RWPE2 (cell line): ENCODE measurements around the gene ALG5.

ENCODE experiments used
- ATAC-seq: fragments of 200-7000 bp; cut with Tn5 transposase; 3 replicates; pipeline ENCODE4 v1.9.1; 2021; ENCODE audit warnings: low read depth
- DNase-seq: peaks from one replicate; pipeline ENCODE4 v3.0.0-alpha.2; 2020; ENCODE audit warnings: low spot score
- H3K27ac ChIP-seq: fragments of 450-650 bp; 2 replicates; pipeline ENCODE4 v1.5.1; 2017; ENCODE audit warnings: mild to moderate bottlenecking; ENCODE audit not compliant: poor library complexity, severe bottlenecking
- H3K27me3 ChIP-seq: fragments of 250-450 bp; sonication (Bioruptor Pico); 2 replicates; pipeline ENCODE4 v1.5.1; 2021; ENCODE audit warnings: mild to moderate bottlenecking, moderate library complexity; ENCODE audit not compliant: insufficient read depth, poor library complexity, severe bottlenecking
- H3K36me3 ChIP-seq: fragments of 250-450 bp; sonication (Bioruptor Pico); 2 replicates; pipeline ENCODE4 v1.5.1; 2020; ENCODE audit warnings: low read depth, mild to moderate bottlenecking, moderate library complexity
- H3K4me1 ChIP-seq: fragments of 250-450 bp; sonication (Bioruptor Pico); 2 replicates; pipeline ENCODE4 v1.5.1; 2021; ENCODE audit warnings: mild to moderate bottlenecking, moderate library complexity; ENCODE audit not compliant: insufficient read depth, poor library complexity, severe bottlenecking
- H3K4me3 ChIP-seq: fragments of 250-450 bp; sonication (Bioruptor Pico); 2 replicates; pipeline ENCODE4 v1.5.1; 2021; ENCODE audit warnings: mild to moderate bottlenecking, moderate library complexity; ENCODE audit not compliant: severe bottlenecking
- H3K9me3 ChIP-seq: fragments of 250-450 bp; sonication (Bioruptor Pico); 2 replicates; pipeline ENCODE4 v1.5.1; 2021; ENCODE audit warnings: mild to moderate bottlenecking, moderate library complexity; ENCODE audit not compliant: severe bottlenecking
- TF ChIP-seq, protein P1 (sequence below): fragments of 450-650 bp; IDR thresholded peaks from one replicate; pipeline ENCODE4 v1.5.1; 2017; ENCODE audit warnings: mild to moderate bottlenecking, moderate library complexity; ENCODE audit not compliant: poor library complexity, severe bottlenecking

Gene ALG5

GRCh38 chr13:36973621-36974295 lies 25.4 kb downstream of the ALG5 start:
- Histone ChIP-seq H3K27me3 (no peaks in the 10 kb centered on the region), H3K9me3 (no peaks in the 10 kb centered on the region), H3K4me3 (no peak overlapping the region), H3K4me1 (no peaks in the 10 kb centered on the region), H3K36me3 (peaks cover 84% of the 10 kb centered on the region), H3K27ac (no peak overlapping the region)
- no peak for DNase-seq
- ATAC-seq = no peak
- TF ChIP-seq, protein P1, sequence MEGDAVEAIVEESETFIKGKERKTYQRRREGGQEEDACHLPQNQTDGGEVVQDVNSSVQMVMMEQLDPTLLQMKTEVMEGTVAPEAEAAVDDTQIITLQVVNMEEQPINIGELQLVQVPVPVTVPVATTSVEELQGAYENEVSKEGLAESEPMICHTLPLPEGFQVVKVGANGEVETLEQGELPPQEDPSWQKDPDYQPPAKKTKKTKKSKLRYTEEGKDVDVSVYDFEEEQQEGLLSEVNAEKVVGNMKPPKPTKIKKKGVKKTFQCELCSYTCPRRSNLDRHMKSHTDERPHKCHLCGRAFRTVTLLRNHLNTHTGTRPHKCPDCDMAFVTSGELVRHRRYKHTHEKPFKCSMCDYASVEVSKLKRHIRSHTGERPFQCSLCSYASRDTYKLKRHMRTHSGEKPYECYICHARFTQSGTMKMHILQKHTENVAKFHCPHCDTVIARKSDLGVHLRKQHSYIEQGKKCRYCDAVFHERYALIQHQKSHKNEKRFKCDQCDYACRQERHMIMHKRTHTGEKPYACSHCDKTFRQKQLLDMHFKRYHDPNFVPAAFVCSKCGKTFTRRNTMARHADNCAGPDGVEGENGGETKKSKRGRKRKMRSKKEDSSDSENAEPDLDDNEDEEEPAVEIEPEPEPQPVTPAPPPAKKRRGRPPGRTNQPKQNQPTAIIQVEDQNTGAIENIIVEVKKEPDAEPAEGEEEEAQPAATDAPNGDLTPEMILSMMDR = no peak

- Histone ChIP-seq H3K4me1 (no peaks in the 10 kb centered on the region), H3K36me3 (peaks cover 84% of the 10 kb centered on the region), H3K27me3 (no peaks in the 10 kb centered on the region), H3K27ac (no peak overlapping the region), H3K4me3 (no peak overlapping the region), H3K9me3 (no peaks in the 10 kb centered on the region)
- ATAC-seq = no peak
- no peak for DNase-seq
- TF ChIP-seq, protein P1 = no peak
Observed at GRCh38 chr13:36973009-36973408, 26.1 kb downstream of the ALG5 start.

DNA sequence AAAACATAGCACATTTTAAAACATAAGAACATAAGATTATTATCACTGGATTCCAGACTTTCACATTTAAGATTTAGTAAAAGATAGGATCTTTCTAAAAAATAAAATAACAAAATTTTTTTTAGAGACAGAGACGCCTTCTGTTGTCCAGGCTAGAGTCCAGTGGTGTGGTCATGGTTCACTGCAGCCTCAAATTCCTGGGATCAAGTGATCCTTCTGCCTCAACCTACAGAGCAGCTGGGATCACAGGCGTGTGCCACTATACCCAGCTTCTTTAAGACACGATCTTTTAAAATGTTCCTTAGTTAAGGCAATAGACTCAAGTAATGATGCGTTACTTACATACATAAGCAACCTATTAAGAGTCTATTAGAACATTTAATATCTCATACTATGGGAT lies 32.7 kb downstream of the ALG5 start:
- Histone ChIP-seq H3K36me3 (peaks cover 86% of the 10 kb centered on the region), H3K27ac (peak overlapping the region; percentile 71), H3K4me1 (peaks cover 15% of the 10 kb centered on the region), H3K27me3 (no peaks in the 10 kb centered on the region), H3K4me3 (no peak overlapping the region), H3K9me3 (no peaks in the 10 kb centered on the region)
- no peak for DNase-seq
- ATAC-seq = no peak
- TF ChIP-seq, protein P1 = no peak

- Histone ChIP-seq H3K27me3 (no peaks in the 10 kb centered on the region), H3K27ac (peak overlapping the region; percentile 71), H3K4me3 (no peak overlapping the region), H3K4me1 (peaks cover 15% of the 10 kb centered on the region), H3K9me3 (no peaks in the 10 kb centered on the region), H3K36me3 (peaks cover 84% of the 10 kb centered on the region)
- peak; percentile 100 for ATAC-seq
- TF ChIP-seq, protein P1 = no peak
- peak; percentile 74 for DNase-seq
Observed at GRCh38 chr13:36965767-36966166, 33.4 kb downstream of the ALG5 start.

DNA sequence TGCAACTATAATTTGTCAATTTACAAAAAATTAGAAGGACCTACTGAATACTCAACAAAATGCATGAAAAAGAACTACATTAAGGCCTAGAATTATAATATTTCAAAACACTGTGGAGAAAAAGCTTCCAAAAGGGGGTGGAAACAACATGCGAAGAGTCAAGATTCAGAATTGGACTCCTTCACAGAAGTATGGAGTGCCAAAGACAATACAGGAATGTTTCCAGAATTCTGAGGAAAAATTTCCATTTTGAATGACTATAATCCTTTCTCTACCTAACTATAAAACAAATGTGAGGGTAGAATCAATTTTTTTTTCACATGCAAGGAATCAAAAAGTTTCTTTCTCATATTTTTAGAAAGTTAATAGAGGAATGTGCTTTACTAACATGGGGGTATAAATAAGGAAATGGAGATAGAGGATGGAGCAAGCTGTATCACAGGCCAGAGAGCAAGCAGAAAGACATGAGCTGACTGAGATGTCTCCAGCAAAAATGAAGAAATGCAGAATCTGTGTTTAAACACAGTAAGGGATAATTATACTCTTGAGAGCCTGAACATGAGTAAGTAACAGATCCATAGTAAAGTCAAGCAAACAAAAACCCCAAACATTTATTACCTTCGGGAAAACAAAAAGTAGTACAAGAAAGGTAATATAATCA lies 39.6 kb downstream of the ALG5 start:
- Histone ChIP-seq H3K4me1 (no peaks in the 10 kb centered on the region), H3K36me3 (peaks cover 64% of the 10 kb centered on the region), H3K9me3 (no peaks in the 10 kb centered on the region), H3K27ac (no peak overlapping the region), H3K27me3 (no peaks in the 10 kb centered on the region), H3K4me3 (no peak overlapping the region)
- ATAC-seq (no peak), DNase-seq (no peak)
- TF ChIP-seq, protein P1 = no peak
